Erythroblast (primary cell): Measurements from ENCODE around the gene FHAD1.

Source experiments
- GATA1 ChIP-seq: IDR thresholded peaks from 2 replicates; pipeline ENCODE4 v1.6.1; 2011; ENCODE audit warnings: low read depth, mild to moderate bottlenecking, control low read depth, low read length, moderate library complexity
- POLR2A ChIP-seq: IDR thresholded peaks from 2 replicates; pipeline ENCODE4 v1.6.1; 2011; ENCODE audit warnings: mild to moderate bottlenecking, low read length

- TF ChIP-seq POLR2A (no peak), GATA1 (no peak)
Observed at GRCh38 chr1:15362096-15362736, 115.2 kb downstream of the FHAD1 start.
